PC-3 (cell line): ENCODE measurements around the gene TDG. TPM values are rescaled to one million over a fixed set of nuclear protein-coding genes. Genes with fewer than 3 reads are reported as not detected.
A peak's percentile ranks its signal among the peaks of the same experiment; 100 is the strongest.

ENCODE experiments used
- ATAC-seq: fragments of 200-7000 bp; cut with Tn5 transposase; 2 replicates; pipeline ENCODE4 v1.9.1; 2020; ENCODE audit warnings: mild to moderate bottlenecking, moderate library complexity
- BruUV-seq: library from RNA; stranded (reverse); fragments of 400-500 nt; replicated peaks from 2 replicates; lab custom pipeline; 2021; lab: Mats Ljungman, UMichigan
- CTCF ChIA-PET: fragments of 300-600 bp; sonication (Branson Sonifier 250); formaldehyde crosslinking; loops from one replicate; lab custom pipeline; 2022; ENCODE audit warnings: antibody characterized with exemption; lab: Charles Lee
- POLR2A ChIA-PET: fragments of 300-600 bp; sonication (Branson Sonifier 250); formaldehyde crosslinking; loops from one replicate; lab custom pipeline; 2022; ENCODE audit warnings: antibody characterized with exemption; ENCODE audit not compliant: unreplicated experiment; lab: Charles Lee
- DNase-seq: peaks from one replicate; pipeline ENCODE4 v3.0.0-alpha.2; 2015
- H2AFZ ChIP-seq: fragments of 300-600 bp; sonication (generic); 2 replicates; pipeline ENCODE4 v1.6.0; 2016; ENCODE audit warnings: antibody characterized with exemption, low read length
- H3F3A ChIP-seq: fragments of 300-600 bp; sonication (generic); one replicate; pipeline ENCODE4 v1.6.0; 2017; ENCODE audit warnings: antibody characterized with exemption, low read length, control low read depth, mild to moderate bottlenecking; ENCODE audit not compliant: unreplicated experiment
- H3K27ac ChIP-seq: fragments of 300-600 bp; sonication (generic); 2 replicates; pipeline ENCODE4 v1.5.1; 2016; ENCODE audit warnings: mild to moderate bottlenecking, low read length
- H3K27me3 ChIP-seq: fragments of 300-600 bp; sonication (generic); 2 replicates; pipeline ENCODE4 v1.6.1; 2016; ENCODE audit warnings: low read length, mixed read lengths
- H3K36me3 ChIP-seq: fragments of 300-600 bp; sonication (generic); 2 replicates; pipeline ENCODE4 v1.6.1; 2016; ENCODE audit warnings: low read depth, mixed run types, low read length, mixed read lengths
- H3K4me1 ChIP-seq: fragments of 300-600 bp; sonication (generic); 2 replicates; pipeline ENCODE4 v1.5.1; 2016; ENCODE audit warnings: low read length; ENCODE audit not compliant: insufficient read depth
- H3K4me2 ChIP-seq: fragments of 300-600 bp; sonication (generic); 2 replicates; pipeline ENCODE4 v1.6.0; 2016; ENCODE audit warnings: low read length
- H3K4me3 ChIP-seq: fragments of 300-600 bp; sonication (generic); 2 replicates; pipeline ENCODE4 v1.5.1; 2016; ENCODE audit warnings: mild to moderate bottlenecking, low read length, mixed read lengths
- H3K79me2 ChIP-seq: fragments of 300-600 bp; sonication (generic); 2 replicates; pipeline ENCODE4 v1.6.1; 2017; ENCODE audit warnings: low read length, mixed read lengths
- H3K9ac ChIP-seq: fragments of 300-600 bp; sonication (generic); 2 replicates; pipeline ENCODE4 v1.6.0; 2016; ENCODE audit warnings: mild to moderate bottlenecking, low read length
- H3K9me2 ChIP-seq: fragments of 300-600 bp; sonication (generic); replicated peaks from 2 replicates; pipeline ENCODE4 v1.6.1; 2016; ENCODE audit warnings: mixed run types, low read length, mixed read lengths
- H3K9me3 ChIP-seq: fragments of 300-600 bp; sonication (generic); 2 replicates; pipeline ENCODE4 v1.6.1; 2016; ENCODE audit warnings: low read length, mixed read lengths
- H4K20me1 ChIP-seq: fragments of 300-600 bp; sonication (generic); 2 replicates; pipeline ENCODE4 v1.6.1; 2016; ENCODE audit warnings: low read length, mixed read lengths
- EZH2 ChIP-seq: fragments of 300-600 bp; sonication (generic); IDR thresholded peaks from one replicate; pipeline ENCODE4 v1.6.1; 2017; ENCODE audit warnings: antibody characterized with exemption, mild to moderate bottlenecking, low read length; ENCODE audit not compliant: unreplicated experiment
- EZH2phosphoT487 ChIP-seq: fragments of 300-600 bp; sonication (generic); IDR thresholded peaks from 2 replicates; pipeline ENCODE4 v1.6.1; 2018; ENCODE audit warnings: mild to moderate bottlenecking, antibody characterized with exemption, low read length, borderline replicate concordance
- intact Hi-C: fragments of 100-400 bp; cut with micrococcal nuclease; formaldehyde crosslinking; loops from 2 replicates; pipeline ENCODE4 v1.9.0; 2023
- total RNA-seq: library from RNA; depleted of rRNA; stranded (reverse); fragments of >200 nt; gene quantifications from 2 replicates; pipeline ENCODE4 v1.2.3, GENCODE V29; 2014
- TF ChIP-seq, protein P1 (sequence below): fragments of 300-600 bp; sonication (generic); conservative IDR thresholded peaks from 2 replicates; pipeline ENCODE4 v1.5.1; 2017; ENCODE audit warnings: antibody characterized with exemption, low read depth, mild to moderate bottlenecking, low read length

Gene TDG
- total RNA-seq, 1 experiment from 2014 or later: 45.6 TPM

DNA sequence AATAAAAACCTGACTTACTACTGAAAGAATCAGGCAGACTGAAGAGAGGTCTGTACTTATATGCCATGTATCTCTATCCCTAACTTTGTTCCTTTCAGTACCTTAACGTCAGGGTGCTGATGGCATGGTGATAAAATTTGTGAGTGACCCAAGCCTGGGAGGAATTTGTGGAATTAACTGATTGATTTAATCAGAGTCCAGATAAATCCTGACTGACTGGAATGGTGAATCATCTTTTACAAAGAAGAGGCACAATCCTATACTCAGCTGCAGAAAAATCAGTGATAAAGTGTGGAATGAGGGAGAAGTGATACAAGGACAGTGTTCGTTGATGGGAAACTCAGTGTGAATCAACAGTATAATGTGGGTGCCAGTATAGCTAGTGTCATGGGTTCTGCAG, 3.7 kb downstream of the TDG start:
- Histone ChIP-seq H3K9me2 (no peaks in the 10 kb centered on the region), H4K20me1 (peaks cover 35% of the 10 kb centered on the region; the same call in 1 of the 2 replicates)
- ATAC-seq: no peak

GRCh38 chr12:103973909-103974308, 8.2 kb downstream of the TDG start:
- H3K9me3 ChIP-seq: no peaks in the 10 kb centered on the region
- H4K20me1 ChIP-seq: peaks cover 19% of the 10 kb centered on the region; the same call in 1 of the 2 replicates
- no peak overlapping the region for H2AFZ ChIP-seq
- no peak overlapping the region for H3K4me3 ChIP-seq
- no TSS peak for BruUV-seq
- peaks cover 26% of the 10 kb centered on the region for H3K36me3 ChIP-seq
- DNase-seq (no peak), ATAC-seq (no peak)
- TF ChIP-seq, protein P1, sequence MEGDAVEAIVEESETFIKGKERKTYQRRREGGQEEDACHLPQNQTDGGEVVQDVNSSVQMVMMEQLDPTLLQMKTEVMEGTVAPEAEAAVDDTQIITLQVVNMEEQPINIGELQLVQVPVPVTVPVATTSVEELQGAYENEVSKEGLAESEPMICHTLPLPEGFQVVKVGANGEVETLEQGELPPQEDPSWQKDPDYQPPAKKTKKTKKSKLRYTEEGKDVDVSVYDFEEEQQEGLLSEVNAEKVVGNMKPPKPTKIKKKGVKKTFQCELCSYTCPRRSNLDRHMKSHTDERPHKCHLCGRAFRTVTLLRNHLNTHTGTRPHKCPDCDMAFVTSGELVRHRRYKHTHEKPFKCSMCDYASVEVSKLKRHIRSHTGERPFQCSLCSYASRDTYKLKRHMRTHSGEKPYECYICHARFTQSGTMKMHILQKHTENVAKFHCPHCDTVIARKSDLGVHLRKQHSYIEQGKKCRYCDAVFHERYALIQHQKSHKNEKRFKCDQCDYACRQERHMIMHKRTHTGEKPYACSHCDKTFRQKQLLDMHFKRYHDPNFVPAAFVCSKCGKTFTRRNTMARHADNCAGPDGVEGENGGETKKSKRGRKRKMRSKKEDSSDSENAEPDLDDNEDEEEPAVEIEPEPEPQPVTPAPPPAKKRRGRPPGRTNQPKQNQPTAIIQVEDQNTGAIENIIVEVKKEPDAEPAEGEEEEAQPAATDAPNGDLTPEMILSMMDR: no peak
- TF ChIP-seq EZH2: no peak
- no peaks in the 10 kb centered on the region for H3K9me2 ChIP-seq
- H3K4me2 ChIP-seq: no peak overlapping the region
- H3K79me2 ChIP-seq: peaks cover 83% of the 10 kb centered on the region
- H3K27me3 ChIP-seq: no peaks in the 10 kb centered on the region
- intact Hi-C loops: no loop called here
- ChIA-PET POLR2A (no interaction called here), CTCF (no interaction called here)
- peaks cover 10% of the 10 kb centered on the region for H3K4me1 ChIP-seq
- H3K27ac ChIP-seq: no peak overlapping the region
- H3F3A ChIP-seq: no peaks in the 10 kb centered on the region
- no peak overlapping the region for H3K9ac ChIP-seq

More for the DNA sequence above, 3.7 kb downstream of the TDG start:
- peaks cover 35% of the 10 kb centered on the region for H3K4me1 ChIP-seq
- DNase-seq: peak; percentile 58
- ChIA-PET POLR2A (no interaction called here), CTCF (interaction anchor here (0.9 kb wide), 1 partner anchor 85 kb away, joined by 3 read pairs; no protein-coding TSS in a partner anchor)
- TF ChIP-seq EZH2phosphoT487: no peak
- TF ChIP-seq, protein P1: no peak
- TF ChIP-seq EZH2: no peak
- H3K9ac ChIP-seq: no peak overlapping the region
- H3K4me3 ChIP-seq: 0 out of 2 replicates have a peak overlapping the region, but pooled peaks have one; percentile 5
- no peaks in the 10 kb centered on the region for H3F3A ChIP-seq
- intact Hi-C loops: loop anchor here (2.0 to 10.0 kb wide), 3 partner anchors 37 to 1135 kb away; partner anchors contain the start of gene WASHC4
- no TSS peak for BruUV-seq
- no peaks in the 10 kb centered on the region for H3K27me3 ChIP-seq
- H3K4me2 ChIP-seq: peak overlapping the region; percentile 15
- H3K79me2 ChIP-seq: peaks cover 99% of the 10 kb centered on the region
- no peaks in the 10 kb centered on the region for H3K9me3 ChIP-seq
- peaks cover 11% of the 10 kb centered on the region for H3K36me3 ChIP-seq
- no peak overlapping the region for H2AFZ ChIP-seq
- no peak overlapping the region for H3K27ac ChIP-seq

DNA sequence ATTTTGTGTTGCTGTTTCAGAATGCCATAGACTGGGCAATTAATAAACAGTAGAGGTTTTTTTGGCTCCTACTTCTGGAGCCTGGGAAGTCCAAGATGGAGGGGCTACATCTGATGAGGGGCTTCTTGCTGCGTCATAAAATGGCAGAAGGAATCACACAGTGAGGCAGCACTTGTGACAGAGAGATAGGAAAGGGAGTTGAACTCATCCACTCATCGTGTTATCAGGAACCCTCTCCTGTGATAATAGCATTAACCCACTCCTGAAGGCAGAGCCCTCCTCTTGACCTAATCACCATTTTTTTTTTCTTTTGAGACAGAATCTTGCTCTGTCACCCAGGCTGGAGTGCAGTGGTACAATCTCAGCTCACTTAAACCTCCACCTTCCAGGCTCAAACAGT, 9.7 kb downstream of the TDG start:
- no peak overlapping the region for H3K4me2 ChIP-seq
- no peak overlapping the region for H3K9ac ChIP-seq
- H3F3A ChIP-seq: no peaks in the 10 kb centered on the region
- ATAC-seq: no peak
- no peak overlapping the region for H3K27ac ChIP-seq
- DNase-seq: no peak
- H3K36me3 ChIP-seq: peaks cover 36% of the 10 kb centered on the region
- no peaks in the 10 kb centered on the region for H3K27me3 ChIP-seq
- intact Hi-C loops: no loop called here
- no peak overlapping the region for H3K4me3 ChIP-seq
- TF ChIP-seq EZH2 (no peak), EZH2phosphoT487 (no peak)
- TF ChIP-seq, protein P1: no peak
- no peaks in the 10 kb centered on the region for H3K9me3 ChIP-seq
- no peaks in the 10 kb centered on the region for H3K4me1 ChIP-seq
- H4K20me1 ChIP-seq: 0 out of 2 replicates have a peak, but pooled peaks cover 6% of the 10 kb centered on the region
- POLR2A ChIA-PET: no interaction called here
- H2AFZ ChIP-seq: no peak overlapping the region
- H3K9me2 ChIP-seq: no peaks in the 10 kb centered on the region
- no TSS peak for BruUV-seq
- H3K79me2 ChIP-seq: peaks cover 69% of the 10 kb centered on the region
- CTCF ChIA-PET: no interaction called here
